H9 (cell line): ENCODE data around the gene NMT1. TPM values are rescaled to one million over a fixed set of nuclear protein-coding genes. Genes with fewer than 3 reads are reported as not detected.

Source experiments
- DNase-seq: peaks from one replicate; pipeline ENCODE4 v3.0.0-alpha.2; 2017
- H2AFZ ChIP-seq: one replicate; pipeline ENCODE4 v1.6.1; 2013; ENCODE audit warnings: mild to moderate bottlenecking, low read length, control low read depth, moderate library complexity
- H2AK5ac ChIP-seq: 2 replicates; pipeline ENCODE4 v1.6.1; 2013; ENCODE audit warnings: low read length, control low read depth, mixed read lengths; ENCODE audit not compliant: insufficient read length
- H2BK120ac ChIP-seq: one replicate; pipeline ENCODE4 v1.6.1; 2013; ENCODE audit warnings: low read depth, mild to moderate bottlenecking, low read length, control low read depth, inconsistent platforms; ENCODE audit not compliant: poor library complexity, severe bottlenecking
- H2BK12ac ChIP-seq: 2 replicates; pipeline ENCODE4 v1.6.1; 2013; ENCODE audit warnings: low read length, control low read depth, mixed read lengths, low read depth; ENCODE audit not compliant: insufficient read length
- H2BK15ac ChIP-seq: 2 replicates; pipeline ENCODE4 v1.6.1; 2013; ENCODE audit warnings: low read depth, low read length, control low read depth
- H2BK20ac ChIP-seq: one replicate; pipeline ENCODE4 v1.6.1; 2013; ENCODE audit warnings: low read depth, mild to moderate bottlenecking, low read length, control low read depth, inconsistent platforms; ENCODE audit not compliant: poor library complexity, severe bottlenecking
- H2BK5ac ChIP-seq: 2 replicates; pipeline ENCODE4 v1.6.1; 2013; ENCODE audit warnings: low read length, control low read depth, mixed read lengths; ENCODE audit not compliant: insufficient read length
- H3K14ac ChIP-seq: 2 replicates; pipeline ENCODE4 v1.6.1; 2013; ENCODE audit warnings: low read length, control low read depth; ENCODE audit not compliant: insufficient read depth
- H3K18ac ChIP-seq: 2 replicates; pipeline ENCODE4 v1.6.1; 2013; ENCODE audit warnings: low read depth, mild to moderate bottlenecking, mixed read lengths, low read length, control low read depth; ENCODE audit not compliant: insufficient read length
- H3K23ac ChIP-seq: 2 replicates; pipeline ENCODE4 v1.6.1; 2013; ENCODE audit warnings: low read length, control low read depth, mixed read lengths, low read depth; ENCODE audit not compliant: insufficient read length
- H3K23me2 ChIP-seq: 2 replicates; pipeline ENCODE4 v1.6.1; 2013; ENCODE audit warnings: low read depth, mild to moderate bottlenecking, mixed read lengths, low read length, control low read depth; ENCODE audit not compliant: insufficient read length, poor library complexity, severe bottlenecking
- H3K27ac ChIP-seq: 2 replicates; pipeline ENCODE4 v1.5.1; 2013; ENCODE audit warnings: low read length, control low read depth, mixed read lengths, low read depth; ENCODE audit not compliant: insufficient read length
- H3K27me3 ChIP-seq: 2 replicates; pipeline ENCODE4 v1.6.1; 2013; ENCODE audit warnings: low read length, control low read depth, inconsistent platforms; ENCODE audit not compliant: insufficient read depth
- H3K4ac ChIP-seq: 2 replicates; pipeline ENCODE4 v1.6.1; 2013; ENCODE audit warnings: low read depth, mild to moderate bottlenecking, control low read depth, inconsistent platforms, low read length, moderate library complexity
- H3K4me1 ChIP-seq: 2 replicates; pipeline ENCODE4 v1.6.1; 2013; ENCODE audit warnings: low read length, control low read depth, inconsistent platforms; ENCODE audit not compliant: insufficient read depth
- H3K4me2 ChIP-seq: 2 replicates; pipeline ENCODE4 v1.6.1; 2013; ENCODE audit warnings: low read length, control low read depth, mixed read lengths; ENCODE audit not compliant: insufficient read length, insufficient read depth
- H3K56ac ChIP-seq: 2 replicates; pipeline ENCODE4 v1.6.1; 2013; ENCODE audit warnings: low read depth, mild to moderate bottlenecking, mixed read lengths, low read length, control low read depth; ENCODE audit not compliant: insufficient read length
- H3K79me1 ChIP-seq: 2 replicates; pipeline ENCODE4 v1.6.1; 2013; ENCODE audit warnings: low read depth, mild to moderate bottlenecking, moderate library complexity, low read length, control low read depth, inconsistent platforms; ENCODE audit not compliant: insufficient read depth, poor library complexity, severe bottlenecking
- H3K79me2 ChIP-seq: 2 replicates; pipeline ENCODE4 v1.6.1; 2013; ENCODE audit warnings: low read length, control low read depth, inconsistent platforms; ENCODE audit not compliant: insufficient read depth
- H3K9ac ChIP-seq: 2 replicates; pipeline ENCODE4 v1.6.1; 2013; ENCODE audit warnings: low read length, control low read depth, mixed read lengths; ENCODE audit not compliant: insufficient read length; ENCODE audit errors: extremely low read depth
- H3K9me3 ChIP-seq: one replicate; pipeline ENCODE4 v1.6.1; 2013; ENCODE audit warnings: low read depth, low read length, inconsistent platforms; ENCODE audit not compliant: control insufficient read depth
- H3T11ph ChIP-seq: one replicate; pipeline ENCODE4 v1.6.1; 2013; ENCODE audit warnings: mild to moderate bottlenecking, low read length, control low read depth, inconsistent platforms
- H4K20me1 ChIP-seq: one replicate; pipeline ENCODE4 v1.6.1; 2013; ENCODE audit not compliant: control insufficient read depth, insufficient read length, insufficient read depth
- H4K5ac ChIP-seq: 2 replicates; pipeline ENCODE4 v1.6.1; 2013; ENCODE audit warnings: low read depth, mild to moderate bottlenecking, mixed read lengths, low read length, control low read depth; ENCODE audit not compliant: insufficient read length
- H4K8ac ChIP-seq: replicated peaks from 2 replicates; pipeline ENCODE4 v1.6.1; 2013; ENCODE audit warnings: low read length, control low read depth, mixed read lengths, low read depth; ENCODE audit not compliant: insufficient read length
- H4K91ac ChIP-seq: 2 replicates; pipeline ENCODE4 v1.6.1; 2013; ENCODE audit warnings: low read depth, mild to moderate bottlenecking, moderate library complexity, mixed read lengths, low read length, control low read depth; ENCODE audit not compliant: insufficient read length
- H3K27ac Mint-ChIP-seq, 3 experiments: 2 replicates in 2 of 3; 3 replicates in 1 of 3; pipeline ENCODE4 v1.8.0; 2020 to 2021; ENCODE audit warnings: mixed read lengths in 3 of 3, mild to moderate bottlenecking in 1 of 3, moderate library complexity in 1 of 3
- H3K27me3 Mint-ChIP-seq: 2 replicates; pipeline ENCODE4 v1.8.0; 2021; ENCODE audit warnings: low read depth, mild to moderate bottlenecking, moderate library complexity, mixed read lengths
- H3K36me3 Mint-ChIP-seq, 3 experiments: 2 replicates in 2 of 3; 3 replicates in 1 of 3; pipeline ENCODE4 v1.8.0; 2020 to 2021; ENCODE audit warnings: low read depth in 3 of 3, mixed read lengths in 3 of 3; ENCODE audit not compliant: insufficient read depth in 1 of 3
- H3K4me1 Mint-ChIP-seq, 2 experiments: 2 replicates each; pipeline ENCODE4 v1.8.0; 2020; ENCODE audit warnings: mixed read lengths in 2 of 2
- H3K4me3 Mint-ChIP-seq, 2 experiments: 2 replicates in 1 of 2; 3 replicates in 1 of 2; pipeline ENCODE4 v1.8.0; 2020 to 2021; ENCODE audit warnings: mild to moderate bottlenecking in 2 of 2, mixed read lengths in 2 of 2, moderate library complexity in 1 of 2
- H3K9me3 Mint-ChIP-seq, 2 experiments: 2 replicates in 1 of 2; 3 replicates in 1 of 2; pipeline ENCODE4 v1.8.0; 2020; ENCODE audit warnings: mild to moderate bottlenecking in 2 of 2, mixed read lengths in 2 of 2, moderate library complexity in 1 of 2
- WGBS: extraction: QIAGEN DNeasy Blood & Tissue Kit; methylation state at CpG from one replicate; pipeline ENCODE4 v1.1.7; 2013; ENCODE audit warnings: missing lambda C conversion rate, low lambda C conversion rate, mixed read lengths; ENCODE audit not compliant: insufficient read length; ENCODE audit errors: extremely low coverage; 5-methylcytosine and 5-hydroxymethylcytosine counted together
- microRNA-seq: library from miRNA; unstranded; fragments of <30 nt; microRNA quantifications from one replicate; pipeline ENCODE4, GENCODE V29; 2020; ENCODE audit warnings: borderline microRNAs expressed
- total RNA-seq: library from RNA; stranded (reverse); gene quantifications from 2 replicates; pipeline ENCODE4 v1.2.1, GENCODE V29; 2021
- TF ChIP-seq, protein P1 (sequence below): fragments of 200-600 bp; sonication (generic); conservative IDR thresholded peaks from 3 replicates; pipeline ENCODE4 v1.8.0; 2021; ENCODE audit warnings: antibody characterized with exemption, mild to moderate bottlenecking

The NMT1 gene
- total RNA-seq, 1 experiment from 2014 or later: 150 TPM

DNA sequence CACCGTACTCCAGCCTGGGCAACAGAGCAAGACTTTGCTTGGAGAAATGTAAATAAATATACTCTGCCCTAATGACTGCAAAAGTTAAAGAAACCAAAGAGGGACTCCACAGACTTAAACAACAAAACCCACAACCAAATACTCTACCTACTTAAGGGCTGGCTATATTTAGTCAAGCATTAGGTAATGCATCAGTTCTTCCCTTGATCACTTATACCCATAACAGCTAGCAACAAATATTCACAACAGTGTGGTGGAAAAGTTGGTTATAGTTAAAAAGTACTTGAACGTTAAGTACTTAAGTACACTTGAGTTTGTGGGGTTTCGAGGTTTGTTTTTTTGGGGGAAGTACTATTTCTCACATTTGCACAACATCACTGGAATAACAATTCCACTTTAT lies 95.1 kb downstream of the NMT1 start:
- Histone ChIP-seq H3K23me2 (peaks cover 3% of the 10 kb centered on the region), H3K23ac (no peak overlapping the region), H2BK12ac (no peak overlapping the region), H3K4me2 (no peak overlapping the region), H3T11ph (no peak overlapping the region), H3K79me1 (peaks cover 4% of the 10 kb centered on the region), H3K14ac (no peak overlapping the region), H2BK5ac (no peak overlapping the region), H3K27me3 (no peaks in the 10 kb centered on the region), H3K18ac (no peak overlapping the region), H2AFZ (no peak overlapping the region), H4K8ac (no peak overlapping the region), H4K20me1 (no peaks in the 10 kb centered on the region), H3K9ac (no peak overlapping the region), H2AK5ac (no peak overlapping the region), H3K27ac (no peak overlapping the region), H2BK20ac (no peak overlapping the region), H4K5ac (no peak overlapping the region), H3K9me3 (no peaks in the 10 kb centered on the region), H3K56ac (no peak overlapping the region), H2BK120ac (no peak overlapping the region), H3K4me1 (0 out of 2 replicates have a peak, but pooled peaks cover 2% of the 10 kb centered on the region), H2BK15ac (no peak overlapping the region), H3K79me2 (no peaks in the 10 kb centered on the region), H3K4ac (no peak overlapping the region), H4K91ac (no peak overlapping the region)
- Mint-ChIP-seq H3K4me1 (peaks cover 25 to 26% of the 10 kb centered on the region in 2 experiments), H3K36me3 (peaks cover 0 to 16% (median 5%) of the 10 kb centered on the region in 3 experiments; a peak in 4 of 7 replicates), H3K27ac (peak overlapping the region in 1 of 3 experiments; percentile 82; a peak in 2 of 7 replicates), H3K4me3 (no peak overlapping the region), H3K27me3 (no peaks in the 10 kb centered on the region), H3K9me3 (no peaks in the 10 kb centered on the region)
- TF ChIP-seq, protein P1, sequence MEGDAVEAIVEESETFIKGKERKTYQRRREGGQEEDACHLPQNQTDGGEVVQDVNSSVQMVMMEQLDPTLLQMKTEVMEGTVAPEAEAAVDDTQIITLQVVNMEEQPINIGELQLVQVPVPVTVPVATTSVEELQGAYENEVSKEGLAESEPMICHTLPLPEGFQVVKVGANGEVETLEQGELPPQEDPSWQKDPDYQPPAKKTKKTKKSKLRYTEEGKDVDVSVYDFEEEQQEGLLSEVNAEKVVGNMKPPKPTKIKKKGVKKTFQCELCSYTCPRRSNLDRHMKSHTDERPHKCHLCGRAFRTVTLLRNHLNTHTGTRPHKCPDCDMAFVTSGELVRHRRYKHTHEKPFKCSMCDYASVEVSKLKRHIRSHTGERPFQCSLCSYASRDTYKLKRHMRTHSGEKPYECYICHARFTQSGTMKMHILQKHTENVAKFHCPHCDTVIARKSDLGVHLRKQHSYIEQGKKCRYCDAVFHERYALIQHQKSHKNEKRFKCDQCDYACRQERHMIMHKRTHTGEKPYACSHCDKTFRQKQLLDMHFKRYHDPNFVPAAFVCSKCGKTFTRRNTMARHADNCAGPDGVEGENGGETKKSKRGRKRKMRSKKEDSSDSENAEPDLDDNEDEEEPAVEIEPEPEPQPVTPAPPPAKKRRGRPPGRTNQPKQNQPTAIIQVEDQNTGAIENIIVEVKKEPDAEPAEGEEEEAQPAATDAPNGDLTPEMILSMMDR: no peak
- WGBS: no CpG with 5 or more reads among the region's 3 CpGs
- DNase-seq: no peak

Small RNAs within 50 kb of the gene (microRNA-seq; reads per million reads assigned to microRNA genes)
- not detected for gene MIR6784

Other genes with a start within 250 kb of the NMT1 start
- 114 and 119 TPM in 2 replicates for gene GJC1, start 231.0 kb upstream of the NMT1 start, total RNA-seq
- gene HIGD1B, start 213.4 kb upstream of the NMT1 start, total RNA-seq: not detected in 2 replicates
- 150 and 161 TPM in 2 replicates for gene EFTUD2, start 161.9 kb upstream of the NMT1 start, total RNA-seq
- 1.1 and 1.2 TPM in 2 replicates for gene GFAP, start 145.8 kb upstream of the NMT1 start, total RNA-seq
- gene KIF18B, start 113.5 kb upstream of the NMT1 start, total RNA-seq: 51.8 and 52.6 TPM in 2 replicates
- 6.0 and 6.4 TPM in 2 replicates for gene C1QL1, start 93.0 kb upstream of the NMT1 start, total RNA-seq
- gene DCAKD, start 9.7 kb upstream of the NMT1 start, total RNA-seq: 48.3 and 53.2 TPM in 2 replicates
- gene PLCD3, start 71.2 kb downstream of the NMT1 start, total RNA-seq: 41.6 and 48.5 TPM in 2 replicates
- 9.7 and 10.5 TPM in 2 replicates for gene ACBD4, start 74.4 kb downstream of the NMT1 start, total RNA-seq
- gene HEXIM1, start 87.2 kb downstream of the NMT1 start, total RNA-seq: 32.4 and 33.0 TPM in 2 replicates
- 12.5 and 16.1 TPM in 2 replicates for gene HEXIM2, start 100.6 kb downstream of the NMT1 start, total RNA-seq
- 6.3 and 6.9 TPM in 2 replicates for gene FMNL1, start 160.6 kb downstream of the NMT1 start, total RNA-seq
- 0.42 and 0.81 TPM in 2 replicates for gene SPATA32, start 200.8 kb downstream of the NMT1 start, total RNA-seq